ENCODE results near the gene MEIOSIN. TPM values are rescaled to one million over a fixed set of nuclear protein-coding genes. Genes with fewer than 3 reads are reported as not detected.

MEIOSIN gene
- total and polyA plus RNA-seq, 2 of the 13 experiments (the other 11 are each of a cell fraction or from before 2014, with no cell fraction given): not detected

- TF ChIP-seq, protein P1, sequence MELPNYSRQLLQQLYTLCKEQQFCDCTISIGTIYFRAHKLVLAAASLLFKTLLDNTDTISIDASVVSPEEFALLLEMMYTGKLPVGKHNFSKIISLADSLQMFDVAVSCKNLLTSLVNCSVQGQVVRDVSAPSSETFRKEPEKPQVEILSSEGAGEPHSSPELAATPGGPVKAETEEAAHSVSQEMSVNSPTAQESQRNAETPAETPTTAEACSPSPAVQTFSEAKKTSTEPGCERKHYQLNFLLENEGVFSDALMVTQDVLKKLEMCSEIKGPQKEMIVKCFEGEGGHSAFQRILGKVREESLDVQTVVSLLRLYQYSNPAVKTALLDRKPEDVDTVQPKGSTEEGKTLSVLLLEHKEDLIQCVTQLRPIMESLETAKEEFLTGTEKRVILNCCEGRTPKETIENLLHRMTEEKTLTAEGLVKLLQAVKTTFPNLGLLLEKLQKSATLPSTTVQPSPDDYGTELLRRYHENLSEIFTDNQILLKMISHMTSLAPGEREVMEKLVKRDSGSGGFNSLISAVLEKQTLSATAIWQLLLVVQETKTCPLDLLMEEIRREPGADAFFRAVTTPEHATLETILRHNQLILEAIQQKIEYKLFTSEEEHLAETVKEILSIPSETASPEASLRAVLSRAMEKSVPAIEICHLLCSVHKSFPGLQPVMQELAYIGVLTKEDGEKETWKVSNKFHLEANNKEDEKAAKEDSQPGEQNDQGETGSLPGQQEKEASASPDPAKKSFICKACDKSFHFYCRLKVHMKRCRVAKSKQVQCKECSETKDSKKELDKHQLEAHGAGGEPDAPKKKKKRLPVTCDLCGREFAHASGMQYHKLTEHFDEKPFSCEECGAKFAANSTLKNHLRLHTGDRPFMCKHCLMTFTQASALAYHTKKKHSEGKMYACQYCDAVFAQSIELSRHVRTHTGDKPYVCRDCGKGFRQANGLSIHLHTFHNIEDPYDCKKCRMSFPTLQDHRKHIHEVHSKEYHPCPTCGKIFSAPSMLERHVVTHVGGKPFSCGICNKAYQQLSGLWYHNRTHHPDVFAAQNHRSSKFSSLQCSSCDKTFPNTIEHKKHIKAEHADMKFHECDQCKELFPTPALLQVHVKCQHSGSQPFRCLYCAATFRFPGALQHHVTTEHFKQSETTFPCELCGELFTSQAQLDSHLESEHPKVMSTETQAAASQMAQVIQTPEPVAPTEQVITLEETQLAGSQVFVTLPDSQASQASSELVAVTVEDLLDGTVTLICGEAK (IDR thresholded peaks at IDR 0.05): no peak
- TF ChIP-seq, protein P1 (CRISPR knock-in tag; IDR thresholded peaks at IDR 0.05): no peak
- TF ChIP-seq XRCC5 (optimal IDR thresholded peaks at IDR 0.05; ENCODE audit: low read length): peak; percentile 28
- no peak for TF ChIP-seq HNRNPUL1 (IDR thresholded peaks at IDR 0.05; ENCODE audit: low read depth, low read length)
- no peak for TF ChIP-seq MIER3 (CRISPR knock-in tag; IDR thresholded peaks at IDR 0.05; ENCODE audit: borderline replicate concordance)
- no peak for TF ChIP-seq ZNF615 (CRISPR knock-in tag; IDR thresholded peaks at IDR 0.05; ENCODE audit: borderline replicate concordance)
- TF ChIP-seq RCOR2 (CRISPR knock-in tag; IDR thresholded peaks at IDR 0.05): no peak
- no peak for TF ChIP-seq THYN1 (CRISPR knock-in tag; IDR thresholded peaks at IDR 0.05; ENCODE audit: borderline replicate concordance, low read depth)
- TF ChIP-seq ATM (IDR thresholded peaks at IDR 0.05; ENCODE audit: borderline replicate concordance): no peak
- TF ChIP-seq AGO1 (IDR thresholded peaks at IDR 0.05; ENCODE audit: low read depth, low read length, poor library complexity, severe bottlenecking): peak; percentile 13
- no peak for TF ChIP-seq STAT5B (CRISPR knock-in tag; IDR thresholded peaks at IDR 0.05)
- no peak for TF ChIP-seq KAT7 (CRISPR knock-in tag; IDR thresholded peaks at IDR 0.05; ENCODE audit: borderline replicate concordance)
- TF ChIP-seq TOPORS (CRISPR knock-in tag; IDR thresholded peaks at IDR 0.05): no peak
- TF ChIP-seq PCBP1 (IDR thresholded peaks at IDR 0.05; ENCODE audit: borderline replicate concordance, low read depth, low read length): 0 out of 2 replicates have a peak, but pooled peaks have one; percentile 17
- no peak for TF ChIP-seq ZNF143 (CRISPR knock-in tag; IDR thresholded peaks at IDR 0.05)
- TF ChIP-seq NR2F6 (IDR thresholded peaks at IDR 0.05): peak; percentile 67
- TF ChIP-seq NR2F6 (CRISPR knock-in tag; IDR thresholded peaks at IDR 0.05): peak; percentile 75
- no peak for TF ChIP-seq KMT2B (CRISPR knock-in tag; IDR thresholded peaks at IDR 0.05)
- TF ChIP-seq, protein P2, sequence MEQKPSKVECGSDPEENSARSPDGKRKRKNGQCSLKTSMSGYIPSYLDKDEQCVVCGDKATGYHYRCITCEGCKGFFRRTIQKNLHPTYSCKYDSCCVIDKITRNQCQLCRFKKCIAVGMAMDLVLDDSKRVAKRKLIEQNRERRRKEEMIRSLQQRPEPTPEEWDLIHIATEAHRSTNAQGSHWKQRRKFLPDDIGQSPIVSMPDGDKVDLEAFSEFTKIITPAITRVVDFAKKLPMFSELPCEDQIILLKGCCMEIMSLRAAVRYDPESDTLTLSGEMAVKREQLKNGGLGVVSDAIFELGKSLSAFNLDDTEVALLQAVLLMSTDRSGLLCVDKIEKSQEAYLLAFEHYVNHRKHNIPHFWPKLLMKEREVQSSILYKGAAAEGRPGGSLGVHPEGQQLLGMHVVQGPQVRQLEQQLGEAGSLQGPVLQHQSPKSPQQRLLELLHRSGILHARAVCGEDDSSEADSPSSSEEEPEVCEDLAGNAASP (CRISPR knock-in tag; IDR thresholded peaks at IDR 0.05; ENCODE audit: borderline replicate concordance): 0 out of 2 replicates have a peak, but pooled peaks have one; percentile 33
Measured at GRCh38 chr19:45781214-45782161, 48.2 kb downstream of the MEIOSIN start (continued).

All from HepG2 (cell line).